Raji (cell line): ENCODE results near the gene NSL1.

Source experiments
- POLR2A ChIP-seq: IDR thresholded peaks from 2 replicates; pipeline ENCODE4 v1.6.1; 2011; ENCODE audit warnings: low read depth, low read length, control low read depth; ENCODE audit not compliant: insufficient read depth

NSL1 gene

GRCh38 chr1:212753749-212754148 lies 37.8 kb downstream of the NSL1 start:
- TF ChIP-seq POLR2A, result no peak

- no peak for TF ChIP-seq POLR2A
Observed at GRCh38 chr1:212752934-212753497, 38.6 kb downstream of the NSL1 start.

- no peak for TF ChIP-seq POLR2A
Observed at GRCh38 chr1:212752252-212752933, 39.2 kb downstream of the NSL1 start.

DNA sequence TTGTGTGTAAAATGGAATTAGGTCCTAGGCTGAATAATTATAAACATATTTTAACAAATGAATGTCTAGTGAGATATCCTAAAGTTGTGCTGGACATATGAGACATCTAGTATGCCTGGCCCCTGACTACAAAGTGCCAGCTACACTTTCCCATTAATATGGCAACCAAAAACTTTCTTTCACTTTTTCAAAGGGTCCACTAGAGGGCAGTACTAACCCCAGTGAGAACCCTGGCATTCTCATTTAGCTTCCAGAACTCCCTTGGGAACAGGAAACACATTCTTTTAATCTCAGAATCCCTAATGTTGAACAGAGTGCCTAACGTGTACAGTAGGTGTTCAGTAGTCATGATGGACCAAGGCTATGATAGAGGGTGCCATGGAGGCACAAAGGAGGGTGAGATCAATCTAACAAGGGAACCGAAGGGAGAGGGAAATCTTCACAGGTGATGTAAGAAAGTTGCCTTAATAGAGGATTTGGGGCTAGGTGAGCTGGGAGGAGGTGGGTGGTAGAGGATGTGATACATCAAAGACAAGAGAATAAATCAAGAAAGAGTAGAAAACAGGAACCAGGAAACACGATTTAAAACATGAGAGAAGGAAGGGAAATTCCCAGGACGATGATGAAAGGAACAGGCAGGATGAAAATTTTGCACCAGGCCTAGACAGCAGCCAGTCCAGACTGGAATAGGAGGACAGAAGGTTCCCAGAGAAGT lies 41.6 kb downstream of the NSL1 start:
- no peak for TF ChIP-seq POLR2A

DNA sequence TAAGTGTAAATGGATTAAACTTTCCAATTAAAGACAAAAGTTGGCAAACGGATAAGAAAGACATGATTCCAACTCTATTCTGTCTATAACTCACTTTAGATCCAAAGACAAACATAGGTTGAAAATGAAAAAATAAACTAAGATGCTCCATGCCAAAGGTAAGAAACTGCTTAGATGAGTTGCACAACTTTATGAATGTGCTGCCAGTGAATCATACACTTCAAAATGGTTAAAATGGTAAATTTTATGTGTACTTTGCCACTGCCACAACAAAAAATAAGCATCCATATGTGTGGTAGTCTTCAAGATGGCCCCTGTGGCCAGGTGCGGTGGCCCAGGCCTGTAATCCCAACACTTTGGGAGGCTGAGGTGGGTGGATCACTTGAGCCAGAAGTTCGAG lies 45.0 kb downstream of the NSL1 start:
- TF ChIP-seq POLR2A, result no peak

GRCh38 chr1:212745303-212745702 lies 46.3 kb downstream of the NSL1 start:
- TF ChIP-seq POLR2A, result no peak

DNA sequence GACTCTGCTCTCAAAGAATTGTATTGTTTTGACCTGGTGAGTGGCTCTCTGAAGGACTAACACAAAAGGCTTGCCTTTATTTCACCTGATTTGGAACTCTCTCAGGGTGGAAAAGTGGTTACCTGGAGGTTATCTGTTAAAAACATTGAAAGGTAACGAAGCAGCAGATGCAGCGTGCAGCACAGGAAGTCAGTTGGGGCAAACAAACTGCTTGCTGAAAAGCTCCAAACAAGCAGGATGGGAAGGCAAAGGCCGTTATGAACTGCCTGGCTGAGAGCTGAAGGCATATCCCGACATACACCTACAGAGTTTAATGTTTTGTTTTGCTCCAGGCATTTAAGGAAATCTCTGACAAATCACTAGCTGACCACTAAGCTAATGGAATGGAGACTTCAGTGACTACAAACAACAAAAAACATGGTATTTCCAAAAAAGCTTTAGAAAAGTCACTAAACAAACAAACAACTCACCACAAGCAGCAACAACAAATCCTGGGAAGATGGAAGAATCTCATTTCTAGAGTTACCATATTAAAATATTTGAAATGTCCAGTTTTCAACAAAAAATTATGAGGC lies 47.6 kb downstream of the NSL1 start:
- TF ChIP-seq POLR2A, result no peak

DNA sequence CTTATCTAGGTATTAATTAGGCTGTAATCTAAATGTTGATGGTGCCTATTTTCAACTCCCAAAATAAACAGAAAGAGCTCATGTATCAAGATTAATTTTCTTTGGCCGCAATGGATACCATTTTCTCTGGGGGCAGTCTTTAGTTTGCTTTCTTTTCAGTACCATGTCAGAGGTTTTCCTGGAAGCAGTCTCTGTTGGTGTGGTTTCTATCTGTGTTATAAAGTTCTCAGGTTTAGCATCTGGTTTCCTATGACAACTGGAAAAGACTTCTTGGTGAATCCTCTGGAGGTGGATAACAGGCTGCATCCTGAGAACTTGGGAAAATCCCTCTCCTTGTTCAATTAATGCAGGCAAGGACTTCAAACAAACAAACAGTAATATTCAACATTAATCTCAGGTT lies 53.2 kb downstream of the NSL1 start:
- TF ChIP-seq POLR2A, result no peak

DNA sequence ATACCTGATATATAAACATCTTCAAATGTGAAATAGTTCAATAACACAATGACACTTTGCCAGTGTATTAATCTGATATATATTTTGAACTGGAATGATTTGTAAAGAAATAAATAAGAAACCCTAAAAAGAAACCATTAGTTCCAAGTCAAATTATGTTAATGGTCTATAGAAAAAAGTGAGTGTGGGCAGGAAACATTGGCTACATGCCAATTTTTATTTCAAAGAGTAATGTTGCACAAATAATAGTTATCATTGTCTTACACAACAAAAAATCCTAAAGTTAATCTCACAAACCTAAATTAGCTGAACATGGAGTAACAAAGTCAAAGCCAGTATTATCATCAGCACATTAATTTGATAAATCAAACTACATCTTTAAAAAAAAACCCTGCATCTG lies 54.0 kb downstream of the NSL1 start:
- no peak for TF ChIP-seq POLR2A

DNA sequence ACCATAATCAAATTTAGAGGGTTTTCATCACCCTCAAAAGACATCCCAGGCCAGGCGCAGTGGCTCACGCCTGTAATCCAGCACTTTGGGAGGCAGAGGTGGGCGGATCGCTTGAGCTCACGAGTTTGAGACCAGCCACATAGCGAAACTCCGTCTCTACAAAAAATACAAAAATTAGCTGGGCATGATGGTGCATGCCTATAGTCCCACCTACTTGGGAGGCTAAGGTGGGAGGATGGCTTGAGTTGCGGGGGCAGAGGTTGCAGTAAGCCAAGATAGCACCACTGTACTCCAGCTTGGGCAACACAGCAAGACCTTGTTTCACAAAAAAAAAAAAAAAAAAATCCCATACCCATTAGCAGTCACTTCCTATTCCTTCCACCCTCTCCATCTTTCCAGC lies 58.5 kb downstream of the NSL1 start:
- no peak for TF ChIP-seq POLR2A

- TF ChIP-seq POLR2A, result no peak
Observed at GRCh38 chr1:212731630-212732029, 59.9 kb downstream of the NSL1 start.

DNA sequence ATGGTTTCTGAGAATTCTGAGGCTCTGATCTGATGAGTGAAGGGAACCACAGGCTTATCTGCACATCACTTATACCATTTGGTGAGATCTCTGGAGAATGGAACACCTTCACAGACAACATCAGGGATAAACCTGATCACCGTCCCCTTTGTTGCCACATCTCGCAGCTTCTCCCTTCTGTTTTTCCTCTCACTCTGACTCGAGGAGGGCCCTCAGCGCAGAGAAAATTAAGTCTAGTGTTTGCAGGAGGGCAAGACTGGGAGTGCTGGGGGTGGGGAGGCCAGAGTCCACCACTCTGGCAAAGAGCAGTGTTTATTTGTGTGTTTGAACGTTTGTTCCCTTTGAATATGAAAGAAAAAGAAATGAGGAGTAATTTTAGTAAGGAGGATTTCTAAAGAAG lies 63.0 kb downstream of the NSL1 start:
- no peak for TF ChIP-seq POLR2A

DNA sequence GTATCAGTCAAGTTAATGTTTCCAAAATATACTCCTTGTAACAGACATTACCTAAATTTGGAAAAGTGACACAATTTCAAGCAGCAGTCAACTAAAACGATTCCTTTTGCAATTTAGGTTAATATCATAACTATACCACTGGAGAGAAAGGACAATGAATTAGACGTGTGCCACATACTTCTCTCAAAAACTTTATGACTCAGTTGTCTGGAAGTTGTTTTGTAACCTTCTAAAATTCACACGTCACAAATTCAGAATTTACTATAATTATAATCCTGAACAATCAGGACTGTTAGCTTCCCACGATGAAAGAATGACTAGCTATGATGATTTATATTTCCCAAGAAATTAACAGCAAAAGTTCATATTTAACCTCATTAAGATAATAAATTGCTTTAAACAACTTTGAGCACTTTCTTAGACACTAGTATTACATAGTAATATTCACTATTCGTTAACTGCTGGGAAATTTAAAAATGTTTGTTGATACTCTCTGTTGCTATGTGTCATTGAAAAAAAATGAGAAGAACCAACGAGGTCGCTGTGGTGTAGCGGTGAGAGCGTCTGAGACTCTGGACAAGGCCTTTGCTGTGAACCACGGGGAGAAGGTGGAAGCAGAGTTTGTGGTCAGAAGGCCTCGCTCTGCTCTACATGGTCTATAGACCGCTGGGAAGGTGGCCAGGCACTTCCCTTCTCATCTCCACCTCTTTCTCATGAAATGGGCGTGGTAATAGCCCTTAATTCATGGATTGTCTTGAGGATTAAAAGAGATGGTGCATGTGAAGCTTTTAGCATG lies 64.0 kb downstream of the NSL1 start:
- no peak for TF ChIP-seq POLR2A

DNA sequence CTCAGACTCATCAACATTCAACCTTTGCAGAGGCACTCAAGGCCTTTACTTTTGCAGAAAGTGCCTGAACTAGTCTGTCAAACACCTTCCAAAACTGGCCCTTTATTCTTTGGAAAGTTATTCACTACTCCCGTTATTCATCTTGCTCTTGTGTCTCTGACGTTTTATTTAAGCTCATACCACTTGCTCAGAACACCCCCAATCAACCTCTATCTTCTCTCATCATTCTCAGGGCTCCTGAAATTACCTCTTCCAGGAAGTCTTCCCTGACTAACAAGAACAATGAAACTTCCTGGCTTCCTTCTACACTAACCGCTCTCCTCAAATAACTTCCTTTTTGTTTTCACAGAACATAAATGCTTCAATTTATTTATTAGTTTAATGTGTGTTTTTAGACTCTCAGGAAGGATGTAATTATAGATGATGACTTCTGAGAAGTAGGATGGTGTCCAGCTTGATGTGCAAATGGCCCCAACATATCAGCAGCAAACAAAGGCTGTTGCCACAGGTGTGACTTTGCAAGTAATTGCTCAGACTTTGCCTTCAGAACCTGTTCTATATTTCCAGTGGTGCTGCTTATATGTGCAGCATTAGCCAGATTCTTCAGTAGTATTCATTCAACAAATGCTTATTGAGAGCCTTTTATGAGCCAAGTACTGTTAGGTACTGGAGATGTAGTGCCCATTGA lies 69.2 kb downstream of the NSL1 start:
- no peak for TF ChIP-seq POLR2A
